Suppressor macrophage (primary cell): ENCODE results near the gene TMTC1.
A peak's percentile ranks its signal among the peaks of the same experiment; 100 is the strongest.

Source experiments
- DNase-seq, 4 experiments: peaks; one replicate each; pipeline ENCODE4 v3.0.0-alpha.2; 2020 to 2022

Gene TMTC1

DNA sequence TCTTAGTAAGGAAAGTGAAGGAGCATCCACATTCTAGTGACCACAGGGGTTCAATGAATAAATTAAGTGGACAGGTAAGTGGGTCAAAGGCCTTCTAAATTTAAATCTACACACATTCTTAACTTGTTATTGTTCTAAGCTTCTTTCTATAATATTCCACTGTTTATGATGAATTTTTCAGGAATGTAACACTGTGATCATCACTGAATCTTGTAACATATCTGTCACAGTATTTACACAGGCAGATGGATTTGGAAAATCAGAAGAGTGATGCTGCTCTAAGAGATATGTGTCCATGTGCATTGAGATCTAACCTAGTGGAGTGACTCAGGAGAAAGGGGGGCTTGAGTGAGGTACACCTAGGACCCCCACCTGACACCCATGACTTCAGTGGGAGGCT, 170.8 kb downstream of the TMTC1 start:
- no peak for DNase-seq

DNA sequence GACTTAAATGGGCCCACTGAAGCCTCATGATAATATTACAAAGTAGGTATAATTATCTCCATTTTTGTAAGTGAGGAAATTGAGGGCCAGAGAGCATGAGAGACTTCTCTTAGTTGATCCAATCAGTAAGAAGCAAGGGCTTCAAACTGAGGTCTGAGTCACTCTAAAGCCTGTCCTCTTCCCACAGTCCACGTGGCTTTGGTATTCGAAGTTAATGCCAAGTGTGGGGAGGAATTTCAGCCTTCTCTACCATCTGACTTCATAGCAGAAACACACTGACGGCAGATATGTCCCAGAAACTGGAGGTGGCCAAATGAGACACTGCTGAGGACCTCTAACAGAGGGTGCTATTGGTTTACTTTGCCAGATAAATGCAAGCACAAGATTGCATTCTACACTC, 171.8 kb downstream of the TMTC1 start:
- no peak for DNase-seq

DNA sequence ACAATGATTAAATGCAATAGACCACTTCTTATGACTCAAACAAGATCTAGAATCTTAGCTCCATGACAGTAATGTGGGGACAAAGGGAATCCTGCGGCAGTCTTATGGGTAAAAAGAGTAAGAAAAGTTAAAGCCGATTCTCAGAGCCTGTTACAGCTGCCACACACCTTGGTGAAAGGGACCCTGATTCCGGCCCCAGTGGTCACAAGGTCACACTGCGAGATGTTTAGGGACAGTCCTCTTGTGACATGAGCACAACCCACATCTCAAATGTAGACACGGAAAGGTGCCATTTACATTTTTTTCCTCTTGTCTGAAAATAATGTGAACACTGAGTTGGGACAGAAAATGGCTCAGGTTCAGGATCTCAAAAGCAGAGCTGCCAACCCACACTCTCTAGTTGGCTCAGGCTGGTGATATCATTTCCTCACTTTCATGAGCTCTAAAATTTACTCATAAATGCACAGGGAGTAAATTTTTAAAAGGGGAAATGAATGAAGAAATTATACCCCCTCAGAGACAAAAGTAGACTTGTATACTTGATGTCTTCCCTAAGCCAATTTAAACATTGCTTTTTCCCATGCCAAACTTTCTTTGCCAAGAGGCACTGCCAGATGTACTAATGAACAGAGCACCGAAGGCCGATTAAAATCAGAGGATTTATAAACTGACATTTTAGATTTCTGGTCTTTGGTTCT, 173.1 kb downstream of the TMTC1 start:
- DNase-seq: peak in 3 of 4 experiments; percentile 10 to 56 (median 31)

DNA sequence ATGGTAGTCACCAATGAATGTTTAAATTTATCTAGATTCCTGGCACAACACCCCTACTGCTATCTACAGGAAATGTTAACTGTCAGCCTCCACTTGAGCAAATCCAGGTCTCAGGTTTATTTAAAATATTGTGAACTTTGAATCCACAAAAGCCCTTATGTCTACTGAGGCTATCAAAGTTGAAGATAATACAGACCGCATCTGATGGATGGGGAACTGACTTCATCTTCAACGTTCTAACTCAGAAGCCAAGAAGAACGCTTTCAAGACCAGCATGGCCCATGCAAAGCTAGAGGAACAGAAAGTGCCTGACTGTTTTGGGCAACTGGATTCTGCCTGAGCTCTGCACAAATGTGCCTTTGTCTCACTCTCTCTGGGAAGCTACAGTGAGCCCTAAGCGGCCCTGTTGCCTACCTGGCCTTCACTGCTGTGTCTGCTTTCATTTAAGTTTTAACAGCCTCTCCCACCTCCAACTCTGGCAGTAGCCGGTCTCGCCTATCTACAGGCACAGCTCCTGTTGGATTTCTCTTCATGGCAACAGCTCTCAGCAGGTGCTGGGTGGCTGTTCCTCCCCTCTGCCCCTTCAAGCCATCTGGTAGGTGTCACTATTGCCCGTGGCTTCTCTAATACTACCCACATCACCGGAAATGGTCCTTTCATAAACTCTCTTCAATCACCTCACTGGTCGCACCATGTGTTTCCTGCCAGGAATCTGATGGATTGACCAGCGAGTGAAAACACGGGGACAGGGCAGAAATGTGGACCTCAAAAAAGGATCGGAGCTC, 174.1 kb downstream of the TMTC1 start:
- DNase-seq: no peak

DNA sequence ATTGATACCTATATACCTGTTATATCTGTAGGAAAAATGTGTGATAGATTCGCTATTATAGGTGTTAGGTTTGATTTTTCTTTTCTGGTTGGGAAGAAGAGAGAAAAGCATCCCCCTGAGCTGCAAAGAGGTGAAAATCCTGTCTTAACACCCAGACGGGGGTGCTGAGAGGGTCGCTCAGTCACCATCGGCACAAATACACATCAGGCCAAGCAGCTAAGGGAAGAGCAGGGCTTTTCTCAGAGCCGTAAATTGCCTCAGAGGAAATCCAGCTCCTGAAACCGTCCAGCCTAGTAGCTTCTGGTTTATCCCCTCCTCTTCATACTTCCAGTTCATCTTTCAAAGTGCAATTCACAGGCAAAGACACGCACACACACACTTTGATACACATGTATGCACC, 175.2 kb downstream of the TMTC1 start:
- no peak for DNase-seq

DNA sequence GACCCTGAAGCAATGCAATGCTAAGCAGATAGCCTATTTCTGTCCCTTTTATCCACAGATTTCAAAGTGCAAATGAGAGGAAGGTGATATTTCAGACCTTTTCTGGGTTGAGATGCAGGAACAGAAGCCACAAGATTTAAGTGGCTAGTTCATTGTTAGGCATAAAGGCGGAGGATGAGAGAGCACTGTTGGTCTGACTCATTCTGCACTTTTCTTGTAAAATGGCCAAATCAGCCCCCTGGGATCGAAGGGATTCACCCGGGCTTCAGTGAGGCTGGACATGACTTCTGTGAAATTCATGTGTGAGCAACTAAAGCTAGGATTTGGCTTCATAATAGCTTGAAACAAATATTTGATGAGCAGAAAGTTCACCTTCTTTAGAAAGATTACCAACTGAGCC, 184.4 kb downstream of the TMTC1 start:
- DNase-seq: no peak

DNA sequence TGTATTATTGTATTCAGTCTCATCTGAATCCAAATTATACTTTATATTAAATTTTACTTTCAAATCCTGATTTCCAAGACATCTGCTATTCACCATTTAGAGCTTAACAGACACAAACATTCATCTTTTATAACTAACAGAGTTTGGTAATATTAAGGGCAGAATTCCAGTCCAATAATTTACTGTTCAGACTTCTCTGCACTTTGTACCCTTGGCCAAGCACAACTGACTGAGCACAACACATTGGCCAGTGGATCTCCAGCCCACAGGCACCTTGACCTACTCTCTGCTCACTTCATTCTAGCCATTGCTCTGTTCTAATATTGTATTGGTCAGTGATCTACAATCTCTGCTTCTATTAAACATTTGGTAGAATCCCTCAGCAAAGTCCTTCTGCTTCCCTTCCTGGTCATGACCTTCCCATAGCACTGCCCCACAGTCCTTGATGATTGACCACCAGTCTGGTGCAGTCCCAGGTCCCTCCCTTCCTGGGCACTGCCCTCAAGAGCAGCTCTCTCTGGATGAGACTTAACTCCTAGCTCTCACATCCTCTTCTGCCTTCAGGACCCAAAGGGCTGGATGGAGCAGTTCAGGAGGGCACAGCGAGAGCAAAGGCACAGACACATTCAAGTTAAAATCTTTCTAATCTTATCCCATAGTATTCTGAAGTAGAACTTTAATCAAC, 188.5 kb downstream of the TMTC1 start:
- DNase-seq: no peak

DNA sequence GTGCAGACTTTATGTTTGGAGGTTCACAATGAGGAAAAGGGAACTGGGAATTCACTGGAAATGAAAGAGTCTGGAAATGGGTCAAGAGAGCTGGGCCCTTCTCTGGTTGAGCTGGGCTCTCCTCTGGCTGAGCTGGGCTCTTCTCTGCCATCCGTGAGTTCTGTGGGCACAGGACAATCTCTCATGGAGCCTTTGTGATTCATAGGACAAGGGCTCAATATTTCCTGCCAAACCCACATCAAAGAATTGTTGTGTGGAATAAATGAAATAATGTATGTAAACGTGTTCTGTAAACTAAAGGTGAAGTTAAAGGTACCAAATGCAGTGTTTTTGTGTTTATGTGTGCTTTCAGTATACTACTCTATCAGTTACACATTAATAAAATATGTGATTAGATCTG, 190.7 kb downstream of the TMTC1 start:
- DNase-seq: no peak

DNA sequence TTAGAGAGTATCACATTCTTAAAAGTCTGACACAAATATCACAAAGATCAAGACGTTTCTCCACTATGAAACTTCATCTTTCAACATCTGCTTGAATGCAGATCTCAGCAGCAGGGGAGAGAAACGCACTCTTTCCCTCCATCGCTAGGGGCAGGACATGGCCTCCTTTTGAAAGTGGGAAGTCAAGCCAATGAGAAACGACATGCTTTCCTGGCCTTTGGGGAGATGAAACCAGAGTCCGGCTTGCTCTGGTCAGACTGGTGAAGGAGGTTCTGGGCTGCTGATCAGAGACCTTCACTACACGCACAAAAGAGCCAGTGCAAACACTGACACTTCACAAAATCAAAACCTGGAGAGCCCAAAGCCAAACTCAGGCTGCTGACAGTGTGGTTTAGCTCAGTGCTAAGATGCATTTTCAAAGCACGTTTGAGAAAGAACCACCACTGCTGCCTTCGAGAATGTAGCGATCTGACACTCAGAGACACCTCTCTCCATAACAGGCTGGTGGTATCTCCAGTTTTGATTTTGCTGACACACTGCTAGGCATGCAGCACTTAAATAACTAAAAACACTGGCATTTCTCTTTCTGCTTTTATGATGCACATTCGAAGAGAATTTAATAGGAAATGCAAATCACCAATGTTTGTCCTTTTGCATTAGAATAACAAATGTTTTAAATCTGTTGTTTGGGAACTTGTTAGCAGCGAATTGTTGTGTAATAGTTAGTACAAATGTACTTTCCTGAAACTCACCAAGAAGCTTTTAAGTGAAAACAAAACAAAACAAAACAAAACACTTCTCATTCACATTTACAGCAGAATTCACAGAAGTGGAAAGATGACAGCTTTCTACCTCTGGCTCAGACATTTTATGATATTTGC, 192.4 kb downstream of the TMTC1 start:
- peak in 2 of 4 experiments; percentile 12 to 15 for DNase-seq

DNA sequence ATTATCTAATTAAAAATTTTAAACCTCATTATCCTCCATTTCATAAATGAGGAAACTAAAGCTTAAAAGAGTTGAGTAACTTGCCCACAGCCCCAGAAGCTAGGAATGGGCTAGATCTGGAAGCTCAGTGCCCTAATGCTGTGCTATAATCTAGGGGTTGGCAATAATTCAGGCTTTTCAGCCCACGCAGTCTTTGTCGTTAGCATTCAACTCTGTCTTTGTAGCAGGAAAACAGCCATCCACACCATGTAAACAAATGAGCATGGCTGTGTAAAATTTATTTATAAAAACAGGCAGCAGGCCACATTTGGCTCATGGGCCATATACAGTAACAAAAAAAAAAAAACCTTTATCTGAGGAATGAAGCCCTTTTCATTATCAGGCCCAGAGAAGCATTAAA, 193.9 kb downstream of the TMTC1 start:
- no peak for DNase-seq

DNA sequence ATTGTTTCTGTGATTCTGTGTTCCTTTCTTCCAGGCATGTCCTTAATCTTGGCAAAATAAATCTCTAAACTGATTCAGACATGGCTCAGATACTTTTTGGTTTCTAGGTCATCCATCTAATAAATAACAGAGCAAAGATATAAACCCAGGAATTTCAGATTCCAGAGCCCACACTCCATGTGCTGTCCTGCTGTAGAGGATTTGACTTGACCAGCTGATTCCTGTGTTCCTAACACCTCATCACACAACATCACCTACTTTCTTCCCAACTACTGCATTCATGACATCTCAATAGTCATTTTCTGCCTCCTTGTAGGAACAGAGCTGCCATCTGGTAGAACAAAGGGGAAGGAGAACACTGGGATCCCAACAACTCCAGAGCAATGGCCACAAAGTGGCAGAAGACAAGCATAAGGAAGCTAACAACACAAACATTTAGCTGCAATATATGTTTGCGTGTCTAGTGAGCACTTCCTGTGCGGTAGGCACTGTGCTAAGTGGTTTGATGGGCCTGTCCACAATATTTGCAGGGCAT, 194.4 kb downstream of the TMTC1 start:
- DNase-seq: no peak

DNA sequence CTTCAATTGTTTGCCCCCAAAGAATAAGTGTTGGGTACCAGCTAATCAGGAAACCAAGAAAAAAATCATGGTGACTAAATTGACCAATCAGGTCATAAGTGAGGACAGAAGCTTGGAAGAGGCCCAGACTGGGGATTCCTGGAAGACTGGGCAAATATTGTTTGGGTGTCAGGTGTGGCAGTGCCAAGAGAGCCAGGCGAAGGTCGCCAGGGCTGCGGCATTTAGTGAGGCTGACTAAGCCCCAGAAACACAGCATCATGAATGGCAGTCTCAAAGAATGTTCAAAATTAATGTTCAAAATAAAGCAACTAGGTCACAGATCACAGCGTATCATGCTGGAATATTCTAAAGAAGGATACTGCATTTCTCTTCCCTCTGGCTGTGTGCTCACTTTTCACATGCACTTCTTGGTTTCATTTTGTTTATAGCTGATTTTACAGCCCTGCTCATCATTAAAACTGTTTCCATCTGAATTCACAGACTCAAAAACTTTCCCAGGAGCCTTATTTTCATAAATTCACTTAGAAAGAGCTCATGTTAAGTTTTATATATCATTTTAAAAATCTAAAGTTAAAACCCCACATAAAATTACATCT, 201.0 kb downstream of the TMTC1 start:
- DNase-seq: no peak

DNA sequence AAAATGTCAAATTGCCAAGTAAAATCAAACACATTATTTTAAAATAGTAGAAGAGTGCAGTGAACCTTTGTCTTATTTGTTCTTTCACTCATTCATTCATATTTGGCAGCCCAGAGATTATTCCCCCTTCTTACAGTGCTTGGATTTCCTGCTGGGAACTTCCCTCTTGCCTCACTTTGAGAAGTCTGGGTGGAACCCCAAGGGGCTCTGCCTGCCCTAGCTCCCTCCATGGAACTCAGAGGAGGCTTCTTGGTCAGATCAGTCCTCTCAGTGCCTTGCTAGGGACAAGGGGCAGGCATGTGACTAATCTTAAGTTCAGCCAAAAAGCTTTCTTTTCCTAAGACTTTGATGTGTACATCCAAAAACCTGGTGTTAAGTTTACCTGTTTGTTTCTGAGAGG, 201.6 kb downstream of the TMTC1 start:
- DNase-seq: no peak

DNA sequence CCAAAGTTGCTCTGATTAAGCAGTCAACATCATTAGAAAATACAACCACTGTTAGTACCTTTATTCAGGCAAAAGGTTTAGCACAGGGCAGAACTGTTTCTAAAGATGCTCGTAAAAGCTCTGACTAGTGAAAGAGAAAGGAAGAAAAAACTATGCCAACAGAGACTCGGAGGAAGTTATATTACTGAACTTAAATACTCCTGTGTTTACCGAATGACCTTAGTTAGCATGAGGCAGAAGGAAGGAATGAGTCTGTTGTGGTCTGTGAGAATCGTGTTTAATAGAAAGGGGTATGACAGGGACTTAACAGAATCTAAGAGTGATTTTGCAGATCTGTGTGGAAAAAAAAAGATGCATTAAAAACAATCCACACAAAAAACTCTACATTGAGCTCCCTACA, 202.1 kb downstream of the TMTC1 start:
- DNase-seq: no peak

DNA sequence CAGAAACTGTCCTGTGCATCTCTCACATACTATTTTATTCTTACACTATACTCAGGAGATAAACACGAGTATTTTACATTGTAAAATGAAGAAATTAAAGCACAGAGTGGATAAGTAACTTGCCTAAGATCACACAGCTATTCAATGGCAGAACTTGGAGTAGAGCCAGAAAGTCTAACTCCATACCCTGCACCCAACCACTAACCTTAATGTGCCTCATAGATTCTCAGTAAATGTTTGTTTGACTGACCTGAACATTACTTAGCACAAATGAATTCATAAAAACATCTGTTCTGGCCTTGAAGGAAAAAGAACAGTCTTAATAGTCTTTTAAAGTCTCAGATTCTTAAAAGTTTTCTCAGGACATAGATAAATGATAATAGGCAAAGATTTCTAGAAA, 202.8 kb downstream of the TMTC1 start:
- DNase-seq: no peak

DNA sequence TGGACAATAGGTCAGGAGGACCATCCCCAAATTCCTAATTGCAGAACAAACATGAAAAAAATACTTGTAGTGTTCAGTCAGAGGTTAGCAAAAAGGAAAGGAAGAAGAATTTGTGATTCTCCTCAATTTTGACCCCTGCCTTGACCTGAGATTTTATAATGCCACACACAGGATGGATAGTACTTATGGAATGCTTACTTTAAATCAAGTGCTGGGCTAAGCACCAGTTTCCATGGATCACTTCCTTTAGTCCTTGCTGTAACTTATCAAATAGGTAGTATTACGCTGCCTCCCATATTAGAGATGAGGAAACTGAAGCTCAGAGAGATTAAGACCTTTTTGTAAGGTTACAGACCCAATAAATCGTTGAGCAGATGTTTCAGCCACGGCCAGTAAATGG, 205.0 kb downstream of the TMTC1 start:
- DNase-seq: no peak

DNA sequence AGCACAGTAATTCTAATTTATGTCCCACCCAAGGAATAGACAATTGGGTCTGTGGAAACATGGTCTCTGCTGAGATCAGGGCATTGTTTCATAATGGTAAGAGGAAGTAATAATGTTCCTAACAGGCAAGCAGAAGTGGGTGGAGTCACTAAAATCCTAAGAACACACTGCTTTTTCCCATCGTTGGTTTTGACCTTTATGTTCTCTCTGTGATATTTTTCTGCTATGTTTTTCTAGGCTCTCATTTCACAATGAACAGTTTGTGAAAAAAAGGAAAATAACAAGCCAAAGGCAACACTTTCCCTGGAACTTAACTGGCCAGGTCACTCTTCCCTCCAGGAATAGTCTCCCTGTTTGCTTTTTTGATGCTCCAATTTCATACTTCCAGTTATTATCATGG, 205.7 kb downstream of the TMTC1 start:
- peak in 3 of 4 experiments; percentile 8 to 53 (median 48) for DNase-seq

DNA sequence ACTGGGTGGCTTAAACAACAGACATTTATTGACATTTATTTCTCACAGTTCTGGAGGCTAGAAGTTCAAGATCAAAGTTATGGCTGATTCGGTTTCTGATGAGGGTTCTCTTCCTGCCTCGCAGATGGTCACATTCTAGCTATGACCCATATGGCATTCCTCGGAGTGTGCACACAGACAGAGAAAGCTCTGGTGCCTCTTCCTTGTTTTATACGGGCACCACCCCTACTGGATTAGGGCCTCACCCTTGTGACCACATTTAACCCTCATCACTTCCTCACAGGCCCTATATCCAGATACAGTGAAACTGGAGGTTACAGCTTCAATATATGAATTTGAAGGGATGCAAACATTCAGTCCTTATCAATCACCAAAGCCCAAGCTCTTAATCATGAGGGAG, 209.2 kb downstream of the TMTC1 start:
- DNase-seq: peak in 2 of 4 experiments; percentile 12 to 29

DNA sequence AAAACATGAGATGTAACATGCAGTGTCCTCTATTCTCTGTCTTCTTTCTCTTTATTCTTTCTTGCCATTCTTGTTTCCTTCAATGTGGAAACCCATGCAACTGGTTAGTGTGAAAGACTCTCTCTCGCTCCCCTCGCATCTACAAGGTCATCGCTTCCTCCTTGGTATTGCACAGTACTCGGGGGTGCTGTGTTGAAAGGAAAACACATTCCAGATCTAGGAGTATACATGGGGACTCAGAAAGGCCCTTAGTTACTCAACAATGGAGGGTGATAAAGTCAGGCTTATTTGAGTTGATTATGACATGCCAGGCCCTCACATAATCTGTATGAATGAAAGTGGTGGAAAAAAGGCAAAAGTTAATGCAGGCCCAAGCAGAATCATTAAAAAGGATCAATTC, 210.8 kb downstream of the TMTC1 start:
- DNase-seq: no peak

DNA sequence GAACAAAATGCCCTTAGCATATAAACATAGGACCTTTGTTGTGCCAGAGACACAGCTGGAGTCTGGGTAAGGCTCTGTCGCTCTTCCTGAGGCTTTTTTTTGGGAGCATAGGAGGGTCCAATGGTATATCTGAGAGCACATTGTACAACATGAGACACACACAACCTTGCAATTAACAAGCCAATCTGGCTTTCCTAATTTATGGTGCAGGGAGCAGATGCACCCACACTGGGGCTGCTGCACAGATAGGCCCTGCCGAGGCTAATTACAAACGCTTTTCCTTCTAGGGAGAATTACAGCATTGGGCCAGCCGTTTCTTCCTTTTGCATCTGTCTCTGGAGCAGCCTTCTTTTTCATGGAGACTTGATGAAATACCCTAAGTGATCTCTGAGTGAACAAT, 211.3 kb downstream of the TMTC1 start:
- DNase-seq: no peak

DNA sequence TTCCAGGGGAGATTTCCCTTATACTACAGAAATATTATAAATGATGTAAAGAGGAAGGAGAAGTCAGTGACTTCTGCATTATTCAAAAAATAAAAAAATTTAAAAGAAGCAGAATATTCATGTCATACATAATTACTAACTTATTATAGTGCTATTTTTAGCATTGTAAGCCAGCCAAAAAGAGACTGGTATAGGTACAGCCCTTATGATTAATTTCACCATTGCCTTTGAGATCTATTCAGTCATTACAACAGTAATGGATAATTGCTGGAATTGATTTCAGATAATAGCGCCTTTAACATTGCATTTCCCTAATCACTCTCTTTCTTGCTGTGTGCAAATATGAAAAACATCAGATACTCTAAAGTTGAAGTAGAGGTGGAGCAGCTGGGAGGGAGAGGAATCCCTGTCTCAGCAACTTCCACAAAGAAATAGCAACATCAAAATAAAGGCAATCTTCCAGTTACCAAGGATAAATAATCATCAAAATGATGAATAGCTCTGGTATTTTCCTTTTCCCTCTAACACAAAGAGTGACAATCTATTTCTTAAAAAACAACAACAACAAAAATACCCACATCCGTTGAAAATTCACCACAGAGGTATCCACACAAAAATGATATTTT, 214.5 kb downstream of the TMTC1 start:
- peak in 1 of 4 experiments; percentile 3 for DNase-seq

DNA sequence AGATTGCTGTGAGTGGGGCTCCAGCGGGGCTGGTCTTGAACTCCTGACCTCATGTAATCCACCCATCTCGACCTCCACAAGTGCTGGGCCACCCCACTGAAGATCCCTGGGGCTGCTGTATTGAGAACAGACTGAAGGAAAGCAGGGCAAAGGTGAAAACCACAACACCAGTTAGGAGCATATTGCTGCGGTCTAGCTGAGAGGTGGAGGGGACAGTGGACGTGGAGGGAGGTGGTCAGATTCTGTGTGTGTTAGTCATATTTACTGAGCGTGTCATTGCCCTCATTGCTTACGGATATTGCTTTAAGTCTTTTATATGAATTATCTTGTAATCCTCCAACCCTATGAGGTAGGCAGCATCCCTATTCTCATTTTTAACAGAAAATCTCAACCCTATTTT, 217.3 kb downstream of the TMTC1 start:
- no peak for DNase-seq
